Measurements from ENCODE around the gene RTL5. TPM values are rescaled to one million over a fixed set of nuclear protein-coding genes. Genes with fewer than 3 reads are reported as not detected.

The RTL5 gene
- 1.9 to 3.2 TPM (median 2.8 TPM) in 5 replicates for total RNA-seq (2022; extraction: Qiagen RNA extraction; ENCODE audit: low read depth)

GRCh38 chrX:72131317-72132294 lies at the start of gene RTL5:
Gene RTL5, minus strand, starts transcription at chrX:72131915.

Other genes starting within 250 kb of the RTL5 start
- 0.25 to 0.42 TPM (median 0.27 TPM) in 5 replicates for gene NHSL2, start 221.1 kb downstream of the RTL5 start, total RNA-seq (2022; extraction: Qiagen RNA extraction; ENCODE audit: low read depth)
- gene PIN4, start 49.8 kb upstream of the RTL5 start, total RNA-seq (2022; extraction: Qiagen RNA extraction; ENCODE audit: low read depth) = 33.4 to 86.7 TPM (median 36.4 TPM) in 5 replicates
- 10.2 to 15.5 TPM (median 12.1 TPM) in 5 replicates for gene ERCC6L, start 107.1 kb upstream of the RTL5 start, total RNA-seq (2022; extraction: Qiagen RNA extraction; ENCODE audit: low read depth)
- gene RPS4X, start 145.3 kb upstream of the RTL5 start, total RNA-seq (2022; extraction: Qiagen RNA extraction; ENCODE audit: low read depth) = 1,456 to 2,238 TPM (median 1,527 TPM) in 5 replicates
- 0.81 to 3.1 TPM (median 1.7 TPM) in 5 replicates for gene CITED1, start 174.0 kb upstream of the RTL5 start, total RNA-seq (2022; extraction: Qiagen RNA extraction; ENCODE audit: low read depth)

Measured in A549 treated with ZK216348 at 1 μM for 4 hours (cell line).